HepG2 (cell line): ENCODE measurements around the gene CELSR3. TPM values are rescaled to one million over a fixed set of nuclear protein-coding genes. Genes with fewer than 3 reads are reported as not detected.

ENCODE experiments used
- ADNP ChIP-seq: sonication (generic); formaldehyde crosslinking; IDR thresholded peaks from 2 replicates; pipeline ENCODE4 v1.4.0; 2020; ENCODE audit warnings: missing genetic modification reagents
- CEBPG ChIP-seq: IDR thresholded peaks from 2 replicates; pipeline ENCODE4 v1.6.1; 2016
- ETV5 ChIP-seq: IDR thresholded peaks from 2 replicates; pipeline ENCODE4 v1.6.1; 2018; ENCODE audit warnings: missing biosample characterization, missing genetic modification reagents, inconsistent platforms, borderline replicate concordance
- FOXK2 ChIP-seq: fragments of 450-650 bp; IDR thresholded peaks from 2 replicates; pipeline ENCODE4 v1.6.1; 2016
- GABPB1 ChIP-seq: IDR thresholded peaks from 2 replicates; pipeline ENCODE4 v1.6.1; 2016; ENCODE audit warnings: mild to moderate bottlenecking, missing genetic modification reagents, moderate library complexity, missing compliant biosample characterization
- HCFC1 ChIP-seq: fragments of 150-350 bp; IDR thresholded peaks from 2 replicates; pipeline ENCODE4 v1.6.1; 2014; ENCODE audit warnings: low read depth, low read length
- JARID2 ChIP-seq: sonication (generic); formaldehyde crosslinking; IDR thresholded peaks from 2 replicates; pipeline ENCODE4 v1.8.1; 2023; ENCODE audit warnings: missing genetic modification reagents, inconsistent platforms; ENCODE audit not compliant: insufficient replicate concordance
- KDM4B ChIP-seq: sonication (generic); formaldehyde crosslinking; IDR thresholded peaks from 2 replicates; pipeline ENCODE4 v1.4.0; 2020; ENCODE audit warnings: missing genetic modification reagents
- NPAS2 ChIP-seq: sonication (generic); formaldehyde crosslinking; IDR thresholded peaks from 2 replicates; pipeline ENCODE4 v1.8.0; 2022; ENCODE audit warnings: mild to moderate bottlenecking, missing genetic modification reagents, borderline replicate concordance
- PHF21A ChIP-seq: sonication (generic); formaldehyde crosslinking; IDR thresholded peaks from 2 replicates; pipeline ENCODE4 v1.5.0; 2020; ENCODE audit warnings: mild to moderate bottlenecking, missing genetic modification reagents
- RFX5 ChIP-seq: IDR thresholded peaks from 2 replicates; pipeline ENCODE4 v1.6.1; 2011; ENCODE audit warnings: low read depth, low read length, improper control_type of control experiment
- TGIF2 ChIP-seq: IDR thresholded peaks from 2 replicates; pipeline ENCODE4 v1.6.1; 2016; ENCODE audit warnings: control low read depth, missing compliant biosample characterization
- TRIM24 ChIP-seq: sonication (generic); formaldehyde crosslinking; IDR thresholded peaks from 2 replicates; pipeline ENCODE4 v1.8.0; 2022; ENCODE audit warnings: mild to moderate bottlenecking, missing genetic modification reagents
- ZFP90 ChIP-seq: sonication (generic); formaldehyde crosslinking; IDR thresholded peaks from 2 replicates; pipeline ENCODE4 v1.8.0; 2022; ENCODE audit warnings: missing genetic modification reagents, mild to moderate bottlenecking, inconsistent platforms, borderline replicate concordance
- ZNF484 ChIP-seq: sonication (generic); formaldehyde crosslinking; IDR thresholded peaks from 2 replicates; pipeline ENCODE4 v1.5.1; 2020; ENCODE audit warnings: mild to moderate bottlenecking, low read depth, missing genetic modification reagents, borderline replicate concordance
- ZNF552 ChIP-seq: sonication (generic); formaldehyde crosslinking; IDR thresholded peaks from 2 replicates; pipeline ENCODE4 v1.9.0; 2022; ENCODE audit warnings: missing genetic modification reagents, mild to moderate bottlenecking, borderline replicate concordance
- ZNF709 ChIP-seq: sonication (generic); formaldehyde crosslinking; IDR thresholded peaks from 2 replicates; pipeline ENCODE4 v1.5.0; 2020; ENCODE audit warnings: mild to moderate bottlenecking, missing genetic modification reagents
- ZNF782 ChIP-seq: sonication (generic); formaldehyde crosslinking; IDR thresholded peaks from 2 replicates; pipeline ENCODE4 v1.4.0; 2020; ENCODE audit warnings: missing genetic modification reagents, mild to moderate bottlenecking, borderline replicate concordance
- ZNF792 ChIP-seq: IDR thresholded peaks from 2 replicates; pipeline ENCODE4 v1.6.1; 2016
- polyA plus RNA-seq, 8 experiments: library from polyadenylated mRNA; depleted of rRNA in 3 of 8; stranded (reverse) in 7 of 8; unstranded in 1 of 8; fragments of >200 nt; fragmentation: Illumina TruSeq in 4 of 8; extraction: Trizol in 4 of 8; gene quantifications; 2 replicates each; pipeline versions ENCODE4 v1.2.1 to v1.2.3, GENCODE V29; 2011 to 2016; ENCODE audit warnings: low read depth in 4 of 8, missing spikeins in 1 of 8, mixed read lengths in 1 of 8; ENCODE audit not compliant: insufficient read depth in 1 of 8
- total RNA-seq, 5 experiments: library from RNA; depleted of rRNA; stranded (reverse); fragments of >200 nt; fragmentation: Illumina TruSeq; extraction: Trizol; gene quantifications; 2 replicates each; pipeline ENCODE4 v1.2.3, GENCODE V29; 2016; ENCODE audit warnings: low read depth in 1 of 5
- TF ChIP-seq, protein P1 (sequence below): sonication (generic); formaldehyde crosslinking; IDR thresholded peaks from 2 replicates; pipeline ENCODE4 v1.5.0; 2020; ENCODE audit warnings: missing genetic modification reagents
- TF ChIP-seq, protein P2 (sequence below): sonication (generic); formaldehyde crosslinking; conservative IDR thresholded peaks from 2 replicates; pipeline ENCODE4 v1.8.0; 2022; ENCODE audit warnings: missing genetic modification reagents
- TF ChIP-seq, protein P3 (sequence below): sonication (generic); formaldehyde crosslinking; IDR thresholded peaks from 2 replicates; pipeline ENCODE4 v1.4.0; 2020; ENCODE audit warnings: missing genetic modification reagents

Gene CELSR3
- total and polyA plus RNA-seq, 2 of the 13 experiments (the other 11 are each of a cell fraction or from before 2014, with no cell fraction given): 5.4 to 6.7 TPM

DNA sequence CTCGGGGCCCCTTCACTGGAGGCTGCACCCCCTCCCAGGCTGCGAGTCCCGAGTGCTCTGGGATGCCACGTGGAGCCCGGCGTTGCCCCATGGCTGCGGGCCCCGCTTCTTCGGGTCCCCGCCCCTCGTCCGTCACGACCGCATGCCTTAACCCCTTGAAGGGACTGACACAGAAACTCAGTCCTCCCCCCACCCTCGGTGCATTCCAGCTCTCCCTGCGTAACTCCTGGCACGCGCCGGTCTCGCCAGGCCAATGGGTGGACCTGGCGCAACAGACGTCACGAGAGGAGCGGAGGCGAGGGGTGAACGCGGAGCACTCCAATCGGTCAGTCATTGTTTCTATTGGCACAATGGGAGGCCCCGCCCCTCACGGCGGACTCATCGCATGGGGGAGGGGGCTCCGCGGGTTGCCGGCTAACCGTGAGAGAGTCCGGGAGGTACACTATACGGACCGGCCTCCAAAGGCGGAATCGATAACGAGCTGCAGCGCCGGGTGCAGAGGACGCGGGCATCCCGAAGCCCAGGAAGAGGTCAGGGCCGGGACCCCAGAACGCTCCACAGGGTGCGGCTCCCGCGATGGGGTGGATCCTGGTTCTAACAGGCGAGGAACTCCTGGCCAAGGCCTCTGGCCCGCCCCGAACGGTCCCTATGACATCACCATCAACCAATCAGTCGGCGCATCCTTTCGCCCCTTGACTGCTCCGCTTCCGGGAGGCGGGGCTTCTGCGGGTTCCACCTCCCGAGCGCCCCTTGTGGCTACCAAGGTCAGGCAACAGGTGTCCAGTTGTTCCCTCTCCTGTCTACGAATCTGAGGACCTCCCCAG lies 1.0 kb upstream of the CELSR3 start (continued):
- peak; percentile 81 for TF ChIP-seq PHF21A (CRISPR knock-in tag)
- TF ChIP-seq, protein P1, sequence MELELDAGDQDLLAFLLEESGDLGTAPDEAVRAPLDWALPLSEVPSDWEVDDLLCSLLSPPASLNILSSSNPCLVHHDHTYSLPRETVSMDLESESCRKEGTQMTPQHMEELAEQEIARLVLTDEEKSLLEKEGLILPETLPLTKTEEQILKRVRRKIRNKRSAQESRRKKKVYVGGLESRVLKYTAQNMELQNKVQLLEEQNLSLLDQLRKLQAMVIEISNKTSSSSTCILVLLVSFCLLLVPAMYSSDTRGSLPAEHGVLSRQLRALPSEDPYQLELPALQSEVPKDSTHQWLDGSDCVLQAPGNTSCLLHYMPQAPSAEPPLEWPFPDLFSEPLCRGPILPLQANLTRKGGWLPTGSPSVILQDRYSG (CRISPR knock-in tag): peak; percentile 69; the same call in 1 of the 2 replicates
- TF ChIP-seq CEBPG: peak; percentile 57
- TF ChIP-seq, protein P2, sequence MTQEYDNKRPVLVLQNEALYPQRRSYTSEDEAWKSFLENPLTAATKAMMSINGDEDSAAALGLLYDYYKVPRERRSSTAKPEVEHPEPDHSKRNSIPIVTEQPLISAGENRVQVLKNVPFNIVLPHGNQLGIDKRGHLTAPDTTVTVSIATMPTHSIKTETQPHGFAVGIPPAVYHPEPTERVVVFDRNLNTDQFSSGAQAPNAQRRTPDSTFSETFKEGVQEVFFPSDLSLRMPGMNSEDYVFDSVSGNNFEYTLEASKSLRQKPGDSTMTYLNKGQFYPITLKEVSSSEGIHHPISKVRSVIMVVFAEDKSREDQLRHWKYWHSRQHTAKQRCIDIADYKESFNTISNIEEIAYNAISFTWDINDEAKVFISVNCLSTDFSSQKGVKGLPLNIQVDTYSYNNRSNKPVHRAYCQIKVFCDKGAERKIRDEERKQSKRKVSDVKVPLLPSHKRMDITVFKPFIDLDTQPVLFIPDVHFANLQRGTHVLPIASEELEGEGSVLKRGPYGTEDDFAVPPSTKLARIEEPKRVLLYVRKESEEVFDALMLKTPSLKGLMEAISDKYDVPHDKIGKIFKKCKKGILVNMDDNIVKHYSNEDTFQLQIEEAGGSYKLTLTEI (CRISPR knock-in tag): no peak
- no peak for TF ChIP-seq ADNP (CRISPR knock-in tag)
- no peak for TF ChIP-seq HCFC1
- TF ChIP-seq ZNF782: no peak; the same call in 1 of the 2 replicates
- peak; percentile 87 for TF ChIP-seq ZNF709 (CRISPR knock-in tag)
- no peak for TF ChIP-seq ZNF552
- no peak for TF ChIP-seq ZNF484 (CRISPR knock-in tag)
- TF ChIP-seq, protein P3, sequence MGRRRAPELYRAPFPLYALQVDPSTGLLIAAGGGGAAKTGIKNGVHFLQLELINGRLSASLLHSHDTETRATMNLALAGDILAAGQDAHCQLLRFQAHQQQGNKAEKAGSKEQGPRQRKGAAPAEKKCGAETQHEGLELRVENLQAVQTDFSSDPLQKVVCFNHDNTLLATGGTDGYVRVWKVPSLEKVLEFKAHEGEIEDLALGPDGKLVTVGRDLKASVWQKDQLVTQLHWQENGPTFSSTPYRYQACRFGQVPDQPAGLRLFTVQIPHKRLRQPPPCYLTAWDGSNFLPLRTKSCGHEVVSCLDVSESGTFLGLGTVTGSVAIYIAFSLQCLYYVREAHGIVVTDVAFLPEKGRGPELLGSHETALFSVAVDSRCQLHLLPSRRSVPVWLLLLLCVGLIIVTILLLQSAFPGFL (CRISPR knock-in tag): no peak
- no peak for TF ChIP-seq JARID2 (CRISPR knock-in tag)
- peak; percentile 73; the same call in 1 of the 2 replicates for TF ChIP-seq ZNF792 (CRISPR knock-in tag)
- TF ChIP-seq ETV5: peak; percentile 76
- TF ChIP-seq TRIM24 (CRISPR knock-in tag): no peak
- TF ChIP-seq NPAS2 (CRISPR knock-in tag): no peak
- peak; percentile 94 for TF ChIP-seq ZFP90 (CRISPR knock-in tag)
- TF ChIP-seq KDM4B: peak; percentile 19
- TF ChIP-seq TGIF2 (CRISPR knock-in tag): peak; percentile 30; the same call in 1 of the 2 replicates
- TF ChIP-seq FOXK2: no peak
- TF ChIP-seq GABPB1 (CRISPR knock-in tag): peak; percentile 83
- TF ChIP-seq RFX5: peak; percentile 87
